IMR-90 (cell line): Measurements from ENCODE around the gene CACNA2D1. TPM values are rescaled to one million over a fixed set of nuclear protein-coding genes. Genes with fewer than 3 reads are reported as not detected.

ENCODE experiments used
- ATAC-seq: fragments of 200-7000 bp; cut with Tn5 transposase; 2 replicates; pipeline ENCODE4 v1.9.1; 2020; ENCODE audit warnings: low read depth, mild to moderate bottlenecking, moderate library complexity
- BruUV-seq: library from RNA; stranded (reverse); fragments of 400-500 nt; replicated peaks from 2 replicates; lab custom pipeline; 2021; lab: Mats Ljungman, UMichigan
- CTCF ChIA-PET: fragments of 300-600 bp; formaldehyde crosslinking; extraction: SDS; loops from one replicate; lab custom pipeline; 2021; ENCODE audit warnings: antibody characterized with exemption; lab: Yijun Ruan, JAX
- POLR2A ChIA-PET: fragments of 300-600 bp; sonication (Branson Sonifier 250); formaldehyde crosslinking; loops from one replicate; lab custom pipeline; 2022; ENCODE audit warnings: antibody characterized with exemption; ENCODE audit not compliant: unreplicated experiment; lab: Charles Lee
- DNase-seq: peaks from one replicate; pipeline ENCODE4 v3.0.0; 2013
- H2AFZ ChIP-seq: replicated peaks from 2 replicates; pipeline ENCODE3; 2013; ENCODE audit warnings: low read length, mild to moderate bottlenecking; ENCODE audit not compliant: poor library complexity
- H2AK5ac ChIP-seq: 2 replicates; pipeline ENCODE4 v1.6.1; 2013; ENCODE audit warnings: low read depth, low read length, inconsistent platforms
- H2AK9ac ChIP-seq: replicated peaks from 2 replicates; pipeline ENCODE3; 2013; ENCODE audit warnings: mild to moderate bottlenecking, low read depth, low read length, moderate library complexity; ENCODE audit not compliant: poor library complexity
- H2BK120ac ChIP-seq: 2 replicates; pipeline ENCODE4 v1.6.1; 2013; ENCODE audit warnings: low read depth, low read length, inconsistent platforms
- H2BK15ac ChIP-seq: 3 replicates; pipeline ENCODE4 v1.6.1; 2013; ENCODE audit warnings: low read depth, low read length, inconsistent platforms
- H2BK20ac ChIP-seq: 2 replicates; pipeline ENCODE4 v1.6.1; 2013; ENCODE audit warnings: low read depth, mild to moderate bottlenecking, inconsistent platforms, low read length, moderate library complexity
- H2BK5ac ChIP-seq: 2 replicates; pipeline ENCODE4 v1.6.1; 2013; ENCODE audit warnings: mild to moderate bottlenecking, low read depth, low read length, inconsistent platforms; ENCODE audit not compliant: poor library complexity, severe bottlenecking
- H3K14ac ChIP-seq: replicated peaks from 2 replicates; pipeline ENCODE4 v1.6.1; 2013; ENCODE audit warnings: low read depth, low read length, inconsistent platforms
- H3K18ac ChIP-seq: 2 replicates; pipeline ENCODE4 v1.6.1; 2013; ENCODE audit warnings: low read depth, low read length, control low read depth
- H3K23ac ChIP-seq: 2 replicates; pipeline ENCODE4 v1.6.1; 2013; ENCODE audit warnings: low read depth, low read length, inconsistent platforms
- H3K27ac ChIP-seq: 2 replicates; pipeline ENCODE4 v1.5.1; 2013; ENCODE audit warnings: mild to moderate bottlenecking, control low read depth, low read length; ENCODE audit not compliant: insufficient read depth
- H3K27me3 ChIP-seq: 2 replicates; pipeline ENCODE4 v1.6.1; 2013; ENCODE audit warnings: low read length; ENCODE audit not compliant: control insufficient read depth, insufficient read depth
- H3K36me3 ChIP-seq: 2 replicates; pipeline ENCODE4 v1.6.1; 2013; ENCODE audit warnings: low read length, mixed read lengths; ENCODE audit not compliant: control insufficient read depth, insufficient read depth
- H3K4ac ChIP-seq: 2 replicates; pipeline ENCODE4 v1.6.1; 2013; ENCODE audit warnings: low read depth, low read length, inconsistent platforms
- H3K4me1 ChIP-seq: 2 replicates; pipeline ENCODE4 v1.6.1; 2013; ENCODE audit warnings: low read length, mixed read lengths; ENCODE audit not compliant: control insufficient read depth, insufficient read depth
- H3K4me2 ChIP-seq: 2 replicates; pipeline ENCODE4 v1.6.1; 2013; ENCODE audit warnings: low read depth, mild to moderate bottlenecking, control low read depth, low read length, moderate library complexity
- H3K4me3 ChIP-seq: 2 replicates; pipeline ENCODE4 v1.5.1; 2013; ENCODE audit warnings: low read depth, mild to moderate bottlenecking, control low read depth, low read length, moderate library complexity; ENCODE audit not compliant: insufficient read depth
- H3K56ac ChIP-seq: 2 replicates; pipeline ENCODE4 v1.6.1; 2013; ENCODE audit warnings: low read length, inconsistent platforms; ENCODE audit not compliant: insufficient read depth; ENCODE audit errors: extremely low read depth
- H3K79me1 ChIP-seq, 2 experiments: 2 replicates each; pipeline ENCODE4 v1.6.1; 2013; ENCODE audit warnings: low read length in 2 of 2, inconsistent platforms in 1 of 2, low read depth in 1 of 2
- H3K9ac ChIP-seq: 2 replicates; pipeline ENCODE4 v1.6.1; 2013; ENCODE audit warnings: low read depth, low read length, control low read depth
- H3K9me1 ChIP-seq: 2 replicates; pipeline ENCODE4 v1.6.1; 2013; ENCODE audit warnings: low read length, inconsistent platforms; ENCODE audit not compliant: insufficient read depth
- H3K9me3 ChIP-seq: 2 replicates; pipeline ENCODE4 v1.6.1; 2013; ENCODE audit warnings: low read length; ENCODE audit not compliant: control insufficient read depth, insufficient read depth
- H4K20me1 ChIP-seq: 2 replicates; pipeline ENCODE4 v1.6.1; 2013; ENCODE audit warnings: low read length, inconsistent platforms; ENCODE audit not compliant: insufficient read depth
- H4K5ac ChIP-seq: 2 replicates; pipeline ENCODE4 v1.6.1; 2013; ENCODE audit warnings: mild to moderate bottlenecking, low read depth, low read length, control low read depth
- H4K8ac ChIP-seq, 2 experiments: 2 replicates each; pipeline ENCODE4 v1.6.1; 2013; ENCODE audit warnings: low read depth in 2 of 2, low read length in 2 of 2, control low read depth in 1 of 2, inconsistent platforms in 1 of 2
- H4K91ac ChIP-seq: 2 replicates; pipeline ENCODE4 v1.6.1; 2013; ENCODE audit warnings: low read depth, low read length, inconsistent platforms; ENCODE audit not compliant: insufficient read depth
- BHLHE40 ChIP-seq: fragments of 150-350 bp; IDR thresholded peaks from 2 replicates; pipeline ENCODE4 v1.6.1; 2016; ENCODE audit warnings: mild to moderate bottlenecking, low read depth, low read length
- CHD1 ChIP-seq: IDR thresholded peaks from 2 replicates; pipeline ENCODE4 v1.6.1; 2012; ENCODE audit warnings: low read depth, low read length, improper control_type of control experiment
- FOS ChIP-seq: fragments of 150-350 bp; IDR thresholded peaks from 2 replicates; pipeline ENCODE4 v1.6.1; 2016; ENCODE audit warnings: low read depth, low read length
- MAFK ChIP-seq: IDR thresholded peaks from 2 replicates; pipeline ENCODE4 v1.6.1; 2012; ENCODE audit warnings: low read depth, low read length, improper control_type of control experiment
- MAZ ChIP-seq: IDR thresholded peaks from 2 replicates; pipeline ENCODE4 v1.6.1; 2012; ENCODE audit warnings: low read depth, mild to moderate bottlenecking, low read length, improper control_type of control experiment, moderate library complexity, borderline replicate concordance
- MXI1 ChIP-seq: IDR thresholded peaks from 2 replicates; pipeline ENCODE4 v1.6.1; 2012; ENCODE audit warnings: low read depth, mild to moderate bottlenecking, low read length, moderate library complexity, borderline replicate concordance
- NFE2L2 ChIP-seq: fragments of 150-350 bp; IDR thresholded peaks from 2 replicates; pipeline ENCODE4 v1.6.1; 2016; ENCODE audit warnings: low read depth, mild to moderate bottlenecking, low read length
- POLR2A ChIP-seq: IDR thresholded peaks from 2 replicates; pipeline ENCODE4 v1.6.1; 2012; ENCODE audit warnings: mild to moderate bottlenecking, low read depth, low read length
- RAD21 ChIP-seq: IDR thresholded peaks from 2 replicates; pipeline ENCODE4 v1.6.1; 2012; ENCODE audit warnings: low read length, improper control_type of control experiment
- RCOR1 ChIP-seq: IDR thresholded peaks from 2 replicates; pipeline ENCODE4 v1.6.1; 2012; ENCODE audit warnings: mild to moderate bottlenecking, low read length, improper control_type of control experiment; ENCODE audit not compliant: insufficient replicate concordance
- SMC3 ChIP-seq: fragments of 150-350 bp; IDR thresholded peaks from 2 replicates; pipeline ENCODE4 v1.6.1; 2016; ENCODE audit warnings: low read depth, mild to moderate bottlenecking, antibody characterized with exemption, low read length, moderate library complexity
- WGBS, 2 experiments: methylation state at CpG; one replicate each; pipeline versions ENCODE4 v1.1.5 to v1.1.7; 2013; ENCODE audit warnings: missing lambda C conversion rate in 2 of 2; ENCODE audit not compliant: insufficient read length in 1 of 2; ENCODE audit errors: extremely low coverage in 2 of 2; 5-methylcytosine and 5-hydroxymethylcytosine counted together
- dilution Hi-C: fragments of 300-500 bp; cut with HindIII; formaldehyde crosslinking; loops from one replicate; pipeline ENCODE4 v1.14.3; 2018; ENCODE audit warnings: low sequenced_read_pairs; ENCODE audit not compliant: unreplicated experiment
- in situ Hi-C: fragments of 300-500 bp; cut with MboI; formaldehyde crosslinking; loops from 3 replicates; pipeline ENCODE4 v1.14.3; 2019; ENCODE audit warnings: low sequenced_read_pairs, inconsistent platforms, mixed read lengths
- intact Hi-C: fragments of 100-400 bp; cut with micrococcal nuclease; formaldehyde crosslinking; loops from 2 replicates; pipeline ENCODE4 v1.10.0; 2022
- polyA plus RNA-seq, 3 experiments: library from polyadenylated mRNA; depleted of rRNA; stranded (reverse); fragments of >200 nt; gene quantifications; 2 replicates each; pipeline ENCODE4 v1.2.3, GENCODE V29; 2012; ENCODE audit warnings: low replicate concordance in 1 of 3
- total RNA-seq: library from RNA; depleted of rRNA; stranded (reverse); fragments of >200 nt; gene quantifications from 2 replicates; pipeline ENCODE4 v1.2.3, GENCODE V29; 2012
- TF ChIP-seq, protein P1 (sequence below): fragments of 150-350 bp; IDR thresholded peaks from 2 replicates; pipeline ENCODE4 v1.6.1; 2016; ENCODE audit warnings: low read depth, mild to moderate bottlenecking, low read length, moderate library complexity, borderline replicate concordance
- TF ChIP-seq, protein P2 (sequence below): fragments of 150-350 bp; IDR thresholded peaks from 2 replicates; pipeline ENCODE4 v1.6.1; 2017; ENCODE audit warnings: mild to moderate bottlenecking, antibody characterized with exemption, low read length, low read depth
- TF ChIP-seq, protein P3 (sequence below): conservative IDR thresholded peaks from 2 replicates; pipeline ENCODE4 v1.5.1; 2012; ENCODE audit warnings: mild to moderate bottlenecking, low read depth, low read length, improper control_type of control experiment

Gene CACNA2D1
- total and polyA plus RNA-seq, 2 of the 4 experiments (the other 2 are of a cell fraction), result 5.8 to 21.9 TPM

DNA sequence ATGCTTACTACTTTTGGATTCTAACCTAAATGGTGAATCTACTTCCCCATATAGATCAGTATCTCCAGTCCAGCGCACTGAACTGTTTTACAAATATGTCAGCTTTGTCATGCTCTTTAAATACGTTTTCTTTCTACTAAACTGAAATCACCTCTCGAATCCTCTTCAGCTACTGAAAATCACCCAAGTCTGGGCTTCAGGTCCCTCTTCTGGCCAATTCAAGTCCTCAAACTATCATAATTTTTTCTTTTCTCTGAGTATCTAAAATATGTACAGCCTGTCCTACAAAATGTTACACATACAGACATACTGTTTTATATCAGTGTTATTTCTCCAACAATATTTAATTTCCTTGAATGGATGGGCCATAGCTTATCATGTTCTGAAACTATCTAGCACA, 84.2 kb downstream of the CACNA2D1 start:
- H3K36me3 ChIP-seq, result 0 out of 2 replicates have a peak, but pooled peaks cover 2% of the 10 kb centered on the region
- H2AK9ac ChIP-seq, result no peak overlapping the region
- H4K8ac ChIP-seq, result no peak overlapping the region
- ChIA-PET CTCF (interaction anchor here (0.5 to 1.2 kb wide), 2 partner anchors 37 to 49 kb away, joined by 3 read pairs; no protein-coding TSS in a partner anchor), POLR2A (no interaction called here)
- H2BK20ac ChIP-seq, result no peak overlapping the region
- dilution Hi-C loops (no loop called here), in situ Hi-C loops (no loop called here), intact Hi-C loops (no loop called here)
- H4K91ac ChIP-seq, result no peak overlapping the region
- H3K9ac ChIP-seq, result no peak overlapping the region
- peaks cover 2% of the 10 kb centered on the region; the same call in 1 of the 2 replicates for H3K4me1 ChIP-seq
- no peak overlapping the region for H3K18ac ChIP-seq
- no peaks in the 10 kb centered on the region for H3K9me3 ChIP-seq
- H3K9me1 ChIP-seq, result no peaks in the 10 kb centered on the region
- 100% methylated on average over 2 of the region's 3 CpGs; no CpG with 5 or more reads in 1 of the 2 experiments for WGBS, 2 experiments
- H4K20me1 ChIP-seq, result no peaks in the 10 kb centered on the region
- no peak for DNase-seq
- H2AFZ ChIP-seq, result no peak overlapping the region
- H4K5ac ChIP-seq, result no peak overlapping the region
- no peak overlapping the region for H2BK15ac ChIP-seq
- H3K4me2 ChIP-seq, result no peak overlapping the region
- no peak overlapping the region for H2AK5ac ChIP-seq
- TF ChIP-seq MXI1 (no peak), MAFK (no peak), POLR2A (no peak), SMC3 (no peak), FOS (no peak), MAZ (no peak), NFE2L2 (no peak), BHLHE40 (no peak), RAD21 (no peak), CHD1 (no peak), RCOR1 (no peak)
- TF ChIP-seq, protein P1, sequence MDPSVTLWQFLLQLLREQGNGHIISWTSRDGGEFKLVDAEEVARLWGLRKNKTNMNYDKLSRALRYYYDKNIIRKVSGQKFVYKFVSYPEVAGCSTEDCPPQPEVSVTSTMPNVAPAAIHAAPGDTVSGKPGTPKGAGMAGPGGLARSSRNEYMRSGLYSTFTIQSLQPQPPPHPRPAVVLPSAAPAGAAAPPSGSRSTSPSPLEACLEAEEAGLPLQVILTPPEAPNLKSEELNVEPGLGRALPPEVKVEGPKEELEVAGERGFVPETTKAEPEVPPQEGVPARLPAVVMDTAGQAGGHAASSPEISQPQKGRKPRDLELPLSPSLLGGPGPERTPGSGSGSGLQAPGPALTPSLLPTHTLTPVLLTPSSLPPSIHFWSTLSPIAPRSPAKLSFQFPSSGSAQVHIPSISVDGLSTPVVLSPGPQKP, result no peak
- TF ChIP-seq, protein P2, sequence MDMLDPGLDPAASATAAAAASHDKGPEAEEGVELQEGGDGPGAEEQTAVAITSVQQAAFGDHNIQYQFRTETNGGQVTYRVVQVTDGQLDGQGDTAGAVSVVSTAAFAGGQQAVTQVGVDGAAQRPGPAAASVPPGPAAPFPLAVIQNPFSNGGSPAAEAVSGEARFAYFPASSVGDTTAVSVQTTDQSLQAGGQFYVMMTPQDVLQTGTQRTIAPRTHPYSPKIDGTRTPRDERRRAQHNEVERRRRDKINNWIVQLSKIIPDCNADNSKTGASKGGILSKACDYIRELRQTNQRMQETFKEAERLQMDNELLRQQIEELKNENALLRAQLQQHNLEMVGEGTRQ, result no peak
- TF ChIP-seq, protein P3, sequence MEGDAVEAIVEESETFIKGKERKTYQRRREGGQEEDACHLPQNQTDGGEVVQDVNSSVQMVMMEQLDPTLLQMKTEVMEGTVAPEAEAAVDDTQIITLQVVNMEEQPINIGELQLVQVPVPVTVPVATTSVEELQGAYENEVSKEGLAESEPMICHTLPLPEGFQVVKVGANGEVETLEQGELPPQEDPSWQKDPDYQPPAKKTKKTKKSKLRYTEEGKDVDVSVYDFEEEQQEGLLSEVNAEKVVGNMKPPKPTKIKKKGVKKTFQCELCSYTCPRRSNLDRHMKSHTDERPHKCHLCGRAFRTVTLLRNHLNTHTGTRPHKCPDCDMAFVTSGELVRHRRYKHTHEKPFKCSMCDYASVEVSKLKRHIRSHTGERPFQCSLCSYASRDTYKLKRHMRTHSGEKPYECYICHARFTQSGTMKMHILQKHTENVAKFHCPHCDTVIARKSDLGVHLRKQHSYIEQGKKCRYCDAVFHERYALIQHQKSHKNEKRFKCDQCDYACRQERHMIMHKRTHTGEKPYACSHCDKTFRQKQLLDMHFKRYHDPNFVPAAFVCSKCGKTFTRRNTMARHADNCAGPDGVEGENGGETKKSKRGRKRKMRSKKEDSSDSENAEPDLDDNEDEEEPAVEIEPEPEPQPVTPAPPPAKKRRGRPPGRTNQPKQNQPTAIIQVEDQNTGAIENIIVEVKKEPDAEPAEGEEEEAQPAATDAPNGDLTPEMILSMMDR, result no peak
- no peak overlapping the region for H2BK5ac ChIP-seq
- H3K4me3 ChIP-seq, result no peak overlapping the region
- no peak overlapping the region for H3K23ac ChIP-seq
- no peak overlapping the region for H2BK120ac ChIP-seq
- no peaks in the 10 kb centered on the region for H3K27me3 ChIP-seq
- no peak for ATAC-seq
- H3K4ac ChIP-seq, result no peak overlapping the region
- no peak overlapping the region for H3K27ac ChIP-seq
- BruUV-seq, result no TSS peak
- H3K79me1 ChIP-seq, result peaks cover 2 to 7% of the 10 kb centered on the region in 2 experiments; a peak in 2 of 4 replicates
- H3K56ac ChIP-seq, result no peak overlapping the region
- no peak overlapping the region for H3K14ac ChIP-seq
